Stimulated activated CD4-positive, alpha-beta T cell treated with anti-CD3 and anti-CD28 coated beads, TNF-alpha, amount 100 ng/mL, for 48 hours (primary cell): Measurements from ENCODE around the gene ARHGEF16.

Source experiments
- DNase-seq, 3 donors: peaks; one replicate each; pipeline ENCODE4 v3.0.0-alpha.2; 2020; ENCODE audit warnings: low read depth in 3 of 3

Gene ARHGEF16

DNA sequence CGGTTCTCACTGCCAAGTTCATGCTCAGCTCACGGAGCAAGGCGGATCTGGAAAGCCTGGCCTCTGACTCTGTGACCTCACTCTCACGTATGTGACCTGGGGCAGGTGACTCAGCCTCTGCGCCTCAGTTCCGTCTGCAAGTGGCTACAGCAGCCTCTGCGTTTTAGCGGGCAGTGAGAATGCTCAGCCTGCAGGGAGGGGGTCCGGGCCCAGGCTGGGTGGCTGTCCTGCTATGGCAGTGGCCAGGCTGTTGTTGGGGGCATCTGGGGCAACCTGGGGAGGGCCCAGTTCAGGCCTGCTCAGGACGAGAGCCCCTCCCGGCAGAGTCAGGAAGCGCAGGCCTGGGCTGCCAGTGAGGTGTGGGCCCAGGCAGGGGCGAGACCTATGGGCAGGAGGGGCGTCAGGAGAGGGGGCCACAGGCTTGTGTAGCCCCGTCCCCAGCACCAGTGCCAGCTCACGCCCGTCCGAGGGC, 27.9 kb downstream of the ARHGEF16 start:
- DNase-seq, result no peak

DNA sequence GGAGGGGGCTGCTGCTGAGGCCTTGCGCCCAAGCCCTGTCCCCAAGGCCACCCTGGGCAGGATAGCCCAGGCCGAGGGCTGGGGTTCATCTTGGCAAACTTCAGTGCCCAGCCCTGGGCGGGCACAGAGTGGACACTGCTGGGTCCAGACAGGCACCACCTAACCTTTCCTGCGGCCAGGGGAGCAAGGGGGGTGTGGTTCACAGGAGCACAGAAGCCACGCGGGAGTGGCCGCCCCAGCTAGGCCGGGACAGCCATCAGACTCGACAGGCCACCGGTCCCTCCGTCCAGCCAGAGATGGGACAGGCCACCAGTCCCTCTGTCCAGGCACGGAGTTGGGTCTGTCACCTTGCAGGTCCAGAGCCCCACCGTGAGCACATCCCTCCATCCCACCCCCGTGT, 28.9 kb downstream of the ARHGEF16 start:
- no peak for DNase-seq

DNA sequence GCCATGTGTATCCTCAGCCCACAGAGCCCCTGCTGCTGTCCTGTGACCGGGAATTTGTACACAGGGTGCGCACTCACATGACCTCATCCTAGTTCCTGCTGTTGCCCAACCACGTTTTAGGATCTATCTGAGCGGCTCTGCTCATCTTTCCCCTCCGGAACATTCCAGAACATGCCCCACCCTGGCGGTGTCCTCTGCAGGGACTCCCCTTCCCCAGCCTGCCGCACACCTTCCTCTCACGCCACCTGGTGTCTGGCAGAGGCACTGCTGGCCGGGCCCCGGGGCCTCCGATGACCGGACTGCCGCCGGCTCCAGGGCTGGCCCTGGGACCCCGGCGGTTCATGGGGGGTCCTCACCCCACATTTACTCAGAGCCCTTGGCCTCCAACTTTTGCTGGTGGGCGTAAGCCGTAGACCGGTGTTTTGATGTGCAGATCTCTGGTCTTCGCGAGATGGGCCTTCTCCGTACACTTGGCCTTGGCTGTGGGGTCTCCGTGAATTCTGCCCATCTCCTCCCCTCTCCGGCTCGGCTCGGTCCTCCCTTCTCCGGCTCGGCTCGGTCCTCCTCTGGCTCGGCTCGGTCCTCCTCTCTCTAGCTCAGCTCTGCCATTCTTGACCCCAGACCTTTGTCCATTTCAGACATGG, 29.5 kb downstream of the ARHGEF16 start:
- peak in 2 of 3 donors; percentile 20 to 33 for DNase-seq

DNA sequence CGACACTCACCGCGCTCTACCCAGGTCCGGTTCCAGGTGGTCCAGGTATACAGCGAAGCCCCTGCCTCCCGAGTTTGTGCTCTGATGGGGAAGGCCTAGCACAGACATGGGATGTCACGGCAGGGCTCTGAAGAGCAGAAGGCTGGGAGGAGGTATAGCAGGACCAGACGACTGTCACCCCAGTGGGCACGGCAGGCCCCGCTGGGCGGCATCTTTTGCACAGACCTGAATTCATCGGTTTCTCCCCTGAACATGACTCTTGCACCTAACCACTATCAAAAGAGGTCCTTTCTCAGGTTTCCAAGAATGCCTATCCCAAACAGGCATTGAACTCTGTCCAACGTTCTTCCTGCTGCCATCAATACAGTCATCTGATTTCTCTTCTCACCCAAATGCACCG, 30.6 kb downstream of the ARHGEF16 start:
- no peak for DNase-seq

DNA sequence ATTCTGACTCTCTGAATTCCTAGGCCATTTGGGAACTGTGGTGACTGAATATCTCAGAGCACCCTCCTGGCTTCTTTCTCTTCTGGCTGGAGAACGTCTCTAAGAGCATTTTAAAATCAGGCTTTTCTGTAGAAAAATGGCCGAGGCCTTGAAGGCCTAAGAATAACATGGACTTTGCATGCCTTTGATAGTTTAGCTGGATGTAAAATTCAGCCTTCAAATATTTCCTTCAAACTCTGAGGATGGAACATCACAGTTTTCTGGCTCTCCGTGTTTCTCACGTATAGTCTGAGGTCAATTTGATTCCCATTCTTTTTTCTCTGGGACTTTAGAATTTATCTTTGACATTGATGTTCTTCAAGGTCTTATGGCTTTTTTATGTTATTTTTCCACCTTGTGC, 34.0 kb downstream of the ARHGEF16 start:
- no peak for DNase-seq

DNA sequence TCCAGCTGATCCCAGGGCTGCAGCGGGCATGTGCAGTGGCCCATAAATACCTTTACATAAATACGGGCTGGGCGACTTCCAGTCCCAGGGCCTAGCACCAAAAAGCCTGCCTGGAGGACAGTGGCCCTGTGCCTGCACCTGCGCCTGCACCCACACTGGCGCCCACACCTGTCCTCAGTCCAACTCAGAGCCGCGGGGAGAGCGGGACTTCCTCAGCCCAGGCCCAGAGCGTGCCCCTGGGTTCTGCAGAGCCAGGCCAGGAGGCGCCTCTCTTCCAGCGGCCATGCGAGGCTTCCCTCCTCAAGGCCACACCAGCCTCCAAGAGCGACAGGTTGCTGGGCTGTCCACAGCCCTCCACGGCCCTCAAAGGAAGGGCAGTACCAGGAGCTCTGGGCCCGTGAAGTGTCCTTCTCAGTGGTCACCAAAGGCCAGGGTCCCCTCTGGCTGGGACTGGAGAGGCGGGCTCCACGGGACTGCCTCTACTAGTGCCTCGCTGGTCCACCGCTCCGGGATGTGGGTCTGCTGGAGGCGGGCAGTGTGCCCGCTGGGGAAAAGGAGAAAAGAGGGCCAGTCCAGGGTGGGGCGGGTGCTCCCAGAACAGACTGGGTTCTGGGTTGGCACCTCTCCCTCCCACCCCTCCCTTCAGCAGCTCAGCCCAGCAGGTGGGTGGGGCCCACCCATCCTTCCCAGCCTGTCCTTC, 35.7 kb downstream of the ARHGEF16 start:
- no peak for DNase-seq

DNA sequence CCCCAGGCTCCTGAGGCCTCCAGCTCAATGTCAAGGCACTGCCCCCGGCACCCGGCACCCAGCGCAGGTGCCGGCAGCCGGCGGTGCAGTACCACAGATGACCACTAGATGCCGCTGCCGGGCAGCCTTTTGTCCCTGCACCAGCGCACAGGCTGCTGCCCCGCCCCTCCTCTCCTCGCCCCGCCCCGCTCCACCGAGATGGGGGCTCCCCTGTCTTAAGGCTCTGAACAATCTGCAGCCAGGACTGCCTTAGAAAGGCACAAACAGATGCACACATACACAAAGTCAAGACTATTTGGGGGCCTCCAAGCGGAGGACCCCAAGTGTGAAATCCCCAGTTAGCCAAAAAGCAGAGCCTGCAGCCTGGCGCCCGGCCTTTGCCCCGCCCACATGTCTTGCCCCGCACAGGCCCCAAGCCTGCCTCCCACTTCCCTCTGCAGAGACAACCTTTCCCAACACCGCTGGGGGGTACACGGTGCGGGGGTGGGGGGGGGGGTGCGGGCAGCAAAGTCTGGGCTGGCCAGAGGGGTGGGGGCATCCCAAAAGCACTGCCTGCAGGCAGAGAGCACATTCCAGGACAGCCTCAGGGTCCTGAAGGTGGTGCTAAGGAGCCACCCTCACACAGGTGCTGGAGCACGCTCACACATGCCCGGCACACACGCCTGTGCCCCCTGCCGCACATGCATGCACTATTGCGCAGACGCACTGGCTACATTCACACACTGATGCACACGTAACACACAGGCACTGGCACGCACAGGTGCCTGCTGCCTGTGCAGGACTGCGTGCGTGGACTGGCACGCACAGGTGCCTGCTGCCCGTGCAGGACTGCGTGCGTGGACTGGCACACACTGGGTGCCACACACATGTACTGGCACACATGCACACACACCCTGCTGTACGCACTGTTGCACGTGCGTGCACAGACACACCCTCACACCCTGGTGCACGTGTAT, 37.1 kb downstream of the ARHGEF16 start:
- peak; percentile 63 to 82 (median 68) for DNase-seq

DNA sequence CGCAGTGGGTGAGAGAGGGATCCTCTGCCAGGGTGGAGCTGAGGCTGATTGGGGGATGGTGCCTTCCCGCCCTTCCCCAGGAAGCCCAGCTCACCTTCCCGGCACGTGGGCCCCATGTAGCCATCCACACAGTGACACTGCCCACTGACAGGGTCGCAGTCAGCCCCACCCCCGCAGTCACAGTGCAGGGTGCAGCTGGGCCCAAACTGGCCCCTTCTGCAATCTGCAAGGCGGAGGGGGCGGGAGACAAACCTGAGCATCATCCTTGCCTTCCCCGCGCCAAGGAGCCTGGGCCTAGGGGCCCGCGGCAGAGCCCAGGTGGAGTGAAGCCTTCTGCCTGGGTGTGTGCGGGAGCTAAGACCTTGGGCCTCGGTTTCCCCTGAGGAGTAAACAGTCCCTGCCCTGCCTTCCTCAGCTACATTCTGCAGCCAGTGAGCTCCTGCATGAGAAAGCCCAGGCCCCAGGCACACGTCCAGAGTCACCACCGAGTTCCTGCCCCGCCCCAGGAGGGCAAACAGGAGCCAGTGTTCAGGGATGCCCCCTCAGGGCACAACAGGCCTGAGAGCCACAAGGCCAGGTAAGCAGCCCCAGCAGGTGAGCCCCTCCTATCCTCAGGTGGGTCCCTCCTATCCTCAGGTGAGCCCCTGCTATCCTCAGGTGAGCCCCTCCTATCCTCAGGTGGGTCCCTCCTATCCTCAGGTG, 38.2 kb downstream of the ARHGEF16 start:
- no peak for DNase-seq

DNA sequence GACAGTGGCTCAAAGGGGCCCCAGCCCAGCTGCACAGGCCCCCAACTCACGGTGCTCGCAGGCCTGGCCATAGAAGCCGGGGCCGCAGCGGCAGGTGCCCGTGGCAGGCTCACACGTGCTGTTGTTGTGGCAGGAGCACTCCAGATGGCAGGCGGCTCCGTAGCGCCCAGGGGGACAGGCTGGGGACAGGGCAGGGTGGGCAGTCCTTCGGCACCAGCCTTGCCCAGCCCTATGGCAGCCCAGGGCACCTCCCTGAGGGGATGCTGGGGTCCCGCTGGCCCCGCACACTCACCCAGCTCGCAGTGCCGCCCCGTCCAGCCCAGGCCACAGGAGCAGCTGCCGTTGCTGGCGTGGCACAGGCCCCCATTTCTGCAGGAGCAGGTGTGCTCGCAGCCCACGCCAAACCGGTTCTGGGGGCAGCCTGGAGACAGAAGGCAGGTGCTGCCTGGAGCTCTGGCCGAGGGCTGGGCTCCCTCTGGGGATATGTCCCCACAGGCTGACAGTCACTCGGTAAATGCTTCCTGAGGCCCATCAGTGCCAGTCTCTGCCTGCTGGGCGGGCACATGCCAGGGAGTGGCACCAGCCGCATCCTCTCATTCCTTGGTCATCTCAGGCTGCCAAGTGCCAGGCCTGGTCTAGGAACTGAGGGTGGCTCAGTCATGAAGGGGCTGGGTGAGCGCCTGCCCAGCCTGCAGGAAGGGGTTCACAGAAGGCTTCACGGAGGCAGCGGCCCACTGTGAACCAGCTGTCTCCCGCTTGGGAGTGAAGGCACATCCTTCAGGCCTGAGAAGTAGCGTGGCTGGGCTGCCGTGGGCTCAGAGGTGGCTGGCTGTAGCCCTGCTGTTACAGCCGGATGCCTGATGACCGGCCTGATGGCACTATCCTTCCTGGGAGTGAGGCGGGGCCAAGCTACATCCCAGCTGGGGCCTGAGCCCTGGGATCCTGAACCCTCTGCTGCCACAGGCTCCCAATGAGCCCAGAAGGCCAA, 40.1 kb downstream of the ARHGEF16 start:
- no peak for DNase-seq

DNA sequence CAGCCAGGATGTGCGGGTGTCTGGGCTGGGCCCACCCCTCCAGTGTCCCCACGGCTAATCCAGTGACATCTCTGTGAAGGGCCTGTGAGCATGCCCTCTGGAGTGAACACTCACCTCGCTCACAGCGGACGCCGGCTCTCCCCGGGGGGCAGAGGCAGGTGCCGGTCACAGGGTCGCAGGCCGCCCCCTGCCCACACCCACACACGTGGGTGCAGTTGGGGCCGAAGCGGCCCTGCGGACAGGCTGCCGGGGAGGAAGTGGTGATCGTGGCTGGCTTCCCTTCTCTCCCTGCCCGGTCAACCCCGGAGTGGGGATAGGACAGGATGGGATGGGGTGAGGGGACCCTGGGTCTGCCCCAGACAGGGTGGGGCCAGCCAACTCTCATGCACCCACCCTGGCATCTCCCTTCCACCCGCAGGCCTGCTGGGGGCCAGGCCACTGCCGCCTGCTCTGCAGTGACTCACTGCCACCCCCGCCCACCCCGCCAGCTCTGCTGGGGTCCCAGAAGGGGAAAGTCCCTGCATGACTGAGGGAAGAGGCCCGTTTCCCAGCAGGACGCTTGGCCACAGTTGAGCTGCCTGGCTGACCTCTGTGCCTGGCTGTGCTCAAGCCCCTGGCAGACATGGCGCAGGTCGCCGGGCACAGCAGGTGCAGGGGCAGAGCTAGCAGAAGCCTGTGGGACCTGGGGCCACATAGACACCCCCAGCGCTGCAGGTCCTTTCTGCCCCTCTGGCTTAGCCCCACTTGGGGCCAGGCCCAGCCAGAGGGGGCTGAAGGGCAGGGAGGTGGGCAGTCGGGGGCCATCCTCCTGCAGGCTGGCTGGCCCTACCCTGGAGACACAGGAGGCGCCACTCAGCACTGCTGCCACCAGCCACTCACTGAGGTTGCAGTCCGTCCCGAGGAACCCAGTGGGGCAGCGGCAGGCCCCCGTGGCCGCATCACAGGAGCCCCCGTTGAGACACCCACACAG, 41.6 kb downstream of the ARHGEF16 start:
- DNase-seq, result no peak

DNA sequence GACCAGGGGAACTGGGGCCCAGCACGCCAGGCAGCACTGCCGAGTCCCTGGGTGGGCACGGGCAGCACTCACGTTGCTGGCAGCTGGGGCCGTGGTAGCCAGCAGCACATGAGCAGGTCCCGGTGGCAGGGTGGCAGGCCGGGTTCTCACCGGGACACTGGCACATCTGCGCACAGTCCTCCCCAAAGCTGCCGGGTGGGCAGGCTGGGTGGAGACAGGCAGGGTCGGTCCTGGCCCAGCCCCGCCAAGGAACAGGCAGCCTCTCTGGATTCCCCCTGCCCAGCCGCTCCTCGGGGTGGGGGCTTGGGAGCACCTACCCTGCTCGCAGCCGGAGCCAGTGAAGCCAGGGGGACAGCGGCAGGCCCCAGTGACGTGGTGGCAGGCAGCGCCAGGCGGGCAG, 42.5 kb downstream of the ARHGEF16 start:
- no peak for DNase-seq

DNA sequence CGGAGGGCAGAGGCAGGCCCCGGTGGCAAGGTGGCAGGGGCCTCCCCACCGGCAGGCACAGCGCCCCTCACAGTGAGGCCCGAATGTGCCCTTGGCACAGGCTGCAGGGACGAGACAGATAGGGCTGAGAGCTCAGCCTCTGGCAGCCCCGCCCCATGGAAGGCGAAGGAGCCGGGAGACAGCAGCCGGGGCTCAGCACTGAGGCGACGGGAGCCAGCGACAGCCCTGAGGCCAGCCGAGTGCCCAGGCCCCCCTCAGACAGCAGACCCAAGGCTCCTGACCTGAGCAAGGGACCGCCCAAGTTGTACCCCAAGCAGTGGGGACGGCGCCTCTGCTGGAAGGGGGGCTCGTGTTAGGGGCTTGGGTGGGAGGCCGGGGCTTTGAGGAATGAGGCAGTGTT, 43.1 kb downstream of the ARHGEF16 start:
- no peak for DNase-seq

DNA sequence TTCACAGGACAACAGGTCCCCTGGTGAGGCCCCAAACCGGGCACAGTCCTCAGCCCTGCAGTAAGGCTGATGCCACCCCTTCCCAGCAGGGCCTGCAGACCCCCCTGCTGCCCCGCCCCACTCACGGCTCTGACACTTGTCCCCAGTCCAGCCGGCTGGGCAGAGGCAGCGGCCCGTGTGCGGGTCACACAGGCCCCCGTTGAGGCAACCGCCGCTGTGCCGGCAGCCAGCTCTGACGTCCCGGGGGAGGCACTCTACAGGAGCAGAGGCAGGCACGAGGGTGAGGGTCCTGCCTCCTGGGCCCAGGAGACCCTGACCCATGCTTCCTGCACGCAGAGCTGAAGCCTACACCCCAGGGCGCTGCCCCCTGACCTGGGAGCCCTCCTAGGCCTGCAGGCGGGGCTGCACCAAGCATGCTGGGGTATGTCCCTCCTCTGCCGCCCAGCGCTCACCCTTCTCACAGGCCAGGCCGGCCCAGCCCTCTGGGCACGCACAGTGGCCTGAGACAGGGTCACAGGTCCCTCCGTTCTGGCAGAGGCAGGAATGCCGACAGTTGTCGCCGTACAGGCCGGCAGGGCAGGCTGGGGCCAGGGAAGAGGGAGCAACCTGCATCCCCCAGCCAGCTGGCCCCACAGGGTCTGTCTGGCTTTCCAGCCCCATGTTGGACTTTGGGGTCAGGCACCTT, 43.9 kb downstream of the ARHGEF16 start:
- DNase-seq, result no peak

DNA sequence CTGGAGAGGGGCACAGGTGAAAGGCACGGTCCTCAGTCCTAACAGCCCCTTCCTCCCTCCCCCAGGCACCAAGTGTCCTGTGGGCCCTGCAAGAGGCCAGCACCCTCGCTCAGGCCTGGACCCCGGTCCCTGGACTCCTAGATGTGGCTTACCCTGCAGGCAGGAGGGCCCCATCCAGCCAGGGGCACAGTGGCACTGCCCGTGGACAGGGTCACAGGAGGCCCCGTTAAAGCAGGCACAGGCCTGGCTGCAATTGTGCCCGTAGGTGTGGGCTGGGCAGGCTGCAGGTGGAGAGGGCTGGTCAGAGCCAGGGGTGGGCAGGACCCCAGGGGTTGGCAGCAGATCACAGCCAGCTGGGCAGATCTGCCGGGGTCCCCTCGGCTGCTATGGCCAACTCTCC, 44.5 kb downstream of the ARHGEF16 start:
- DNase-seq, result no peak

DNA sequence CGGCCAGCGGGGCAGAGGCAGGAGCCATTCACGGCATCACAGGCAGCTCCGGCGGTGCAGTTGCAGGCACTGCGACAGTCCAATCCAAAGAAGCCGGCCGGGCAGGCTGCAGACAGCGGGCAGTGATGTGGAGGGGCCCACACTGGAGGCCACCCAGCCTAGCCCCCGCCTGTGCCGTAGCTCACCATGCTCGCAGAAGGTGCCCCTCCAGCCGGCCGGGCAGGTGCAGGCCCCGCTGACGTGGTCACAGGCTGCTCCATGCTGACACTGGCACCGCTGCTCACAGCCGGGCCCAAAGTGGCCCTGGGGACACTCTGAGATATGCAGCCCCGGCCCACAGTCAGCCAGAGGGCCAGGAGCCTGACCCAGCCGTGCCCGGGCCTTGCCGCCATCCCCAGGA, 45.1 kb downstream of the ARHGEF16 start:
- DNase-seq, result no peak

DNA sequence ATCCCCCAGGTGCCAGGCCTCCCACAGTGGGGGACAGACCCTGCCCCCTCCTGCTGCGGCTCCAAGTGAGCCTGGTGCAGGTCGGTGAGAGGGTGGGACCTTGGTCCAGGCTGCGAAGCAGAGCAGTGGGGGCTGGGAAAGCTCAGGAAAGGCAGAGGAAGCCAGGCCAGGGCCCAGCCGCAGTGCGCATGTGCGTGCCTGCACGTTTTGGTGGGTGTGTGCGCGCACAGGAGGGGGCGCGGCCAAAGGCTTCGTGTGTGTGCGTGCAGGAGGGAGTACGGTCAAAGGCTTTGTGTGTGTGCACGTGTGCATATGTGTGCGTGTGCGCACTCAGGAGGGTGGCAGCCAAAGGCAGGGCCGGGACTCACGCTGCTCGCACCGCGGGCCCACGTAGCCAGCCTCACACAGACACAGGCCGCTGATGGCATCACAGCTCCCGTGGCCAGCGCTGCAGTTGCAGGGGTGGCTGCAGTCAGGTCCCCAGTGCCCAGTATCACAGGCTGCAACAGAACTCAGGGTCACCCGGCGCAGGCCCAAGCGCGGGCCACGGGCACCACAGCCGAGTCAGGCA, 45.9 kb downstream of the ARHGEF16 start:
- DNase-seq, result no peak

DNA sequence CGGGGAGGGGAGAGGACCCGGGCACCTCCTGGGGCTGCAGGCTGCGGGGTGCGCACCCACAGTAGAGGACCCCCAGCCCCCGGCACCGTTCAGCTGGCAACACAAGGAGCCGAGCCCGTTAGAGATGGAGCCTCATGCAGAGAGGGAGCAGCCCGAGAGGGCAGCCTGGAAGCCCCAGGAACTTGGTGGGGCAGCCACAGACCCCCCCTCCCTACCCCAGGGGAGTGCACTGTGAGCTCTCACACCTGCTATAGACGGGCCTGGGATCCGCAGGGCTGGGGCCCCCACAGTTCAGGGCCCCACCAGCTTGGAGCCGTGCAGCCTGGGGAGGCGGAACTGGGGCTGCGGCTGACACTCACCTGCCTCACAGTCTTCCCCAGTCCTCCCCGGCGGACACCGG, 47.0 kb downstream of the ARHGEF16 start:
- no peak for DNase-seq

DNA sequence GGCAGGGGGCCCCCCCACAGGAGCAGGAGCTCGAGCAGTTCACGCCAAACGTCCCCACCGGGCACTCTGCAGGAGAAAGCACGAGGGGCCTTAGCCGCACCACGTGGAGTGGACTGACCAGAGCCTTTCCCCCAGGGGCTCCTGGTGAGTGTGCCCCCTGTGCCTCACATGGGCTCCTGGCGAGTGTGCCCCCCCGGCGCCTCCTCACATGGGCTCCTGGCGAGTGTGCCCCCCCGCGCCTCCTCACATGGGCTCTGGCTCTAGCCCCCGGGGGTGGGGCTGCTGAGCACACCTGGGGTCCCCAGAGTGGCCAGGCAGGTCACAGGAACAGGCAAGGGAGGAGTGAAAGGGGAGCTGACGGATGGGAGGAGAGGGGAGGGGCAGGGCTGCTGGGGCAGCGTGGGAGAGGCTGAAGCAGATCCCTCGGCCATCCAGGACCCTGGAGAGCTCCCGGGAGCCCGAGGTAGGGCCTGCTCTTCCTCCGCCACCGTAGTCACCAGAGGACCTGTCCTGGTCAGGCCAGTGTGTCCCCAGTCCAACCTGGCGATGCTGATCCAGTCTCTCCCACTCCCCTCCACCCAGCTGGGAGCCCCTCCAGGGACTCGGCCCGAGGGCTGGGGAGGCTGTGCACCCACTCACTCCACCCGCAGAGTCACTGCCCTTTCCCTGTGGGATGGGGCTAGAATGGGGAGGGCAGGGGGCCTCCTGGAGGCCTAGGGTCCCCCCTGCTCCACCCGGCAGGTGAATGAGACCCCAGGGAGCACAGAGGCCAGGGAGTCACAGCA, 47.6 kb downstream of the ARHGEF16 start:
- DNase-seq, result no peak
